H1 (cell line): ENCODE data around the gene VARS2. TPM values are rescaled to one million over a fixed set of nuclear protein-coding genes. Genes with fewer than 3 reads are reported as not detected.
A peak's percentile ranks its signal among the peaks of the same experiment; 100 is the strongest.

Experiments used
- CTCF ChIA-PET: fragments of 300-600 bp; sonication (Branson Sonifier 250); formaldehyde crosslinking; loops from one replicate; lab custom pipeline; 2021; ENCODE audit not compliant: partially characterized antibody; lab: Charles Lee
- POLR2A ChIA-PET: fragments of 300-600 bp; sonication (Branson Sonifier 250); formaldehyde crosslinking; loops from one replicate; lab custom pipeline; 2021; ENCODE audit warnings: inconsistent platforms; ENCODE audit not compliant: partially characterized antibody; lab: Charles Lee
- DNase-seq, 2 experiments: peaks; one replicate each; pipeline versions ENCODE4 v3.0.0 to v3.0.0-alpha.2; 2010 to 2022; ENCODE audit warnings: low spot score in 2 of 2, low read depth in 1 of 2, mixed read lengths in 1 of 2
- FAIRE-seq: peaks from 2 replicates; lab custom pipeline; 2011; peaks lifted over from hg19 to GRCh38; lab: Jason Lieb, UNC
- H2AFZ ChIP-seq: 2 replicates; pipeline ENCODE4 v1.8.1; 2012; ENCODE audit warnings: low read length, inconsistent platforms
- H2AK5ac ChIP-seq: 2 replicates; pipeline ENCODE4 v1.6.1; 2013; ENCODE audit warnings: low read depth, low read length
- H2BK120ac ChIP-seq: replicated peaks from 2 replicates; pipeline ENCODE3; 2013; ENCODE audit warnings: low read depth, low read length, inconsistent platforms
- H2BK12ac ChIP-seq: 2 replicates; pipeline ENCODE4 v1.6.1; 2013; ENCODE audit warnings: low read depth, low read length
- H2BK15ac ChIP-seq: 2 replicates; pipeline ENCODE4 v1.6.1; 2013; ENCODE audit warnings: low read length
- H2BK20ac ChIP-seq: 2 replicates; pipeline ENCODE4 v1.6.1; 2013; ENCODE audit warnings: low read length
- H2BK5ac ChIP-seq: 2 replicates; pipeline ENCODE4 v1.6.1; 2013; ENCODE audit warnings: low read depth, low read length
- H3K14ac ChIP-seq: 2 replicates; pipeline ENCODE4 v1.6.1; 2013; ENCODE audit warnings: inconsistent platforms; ENCODE audit not compliant: insufficient read length
- H3K18ac ChIP-seq: 2 replicates; pipeline ENCODE4 v1.6.1; 2013; ENCODE audit warnings: low read length; ENCODE audit errors: extremely low read depth
- H3K23ac ChIP-seq: 2 replicates; pipeline ENCODE4 v1.6.1; 2013; ENCODE audit warnings: inconsistent platforms; ENCODE audit not compliant: insufficient read length
- H3K23me2 ChIP-seq: 2 replicates; pipeline ENCODE4 v1.6.1; 2013; ENCODE audit warnings: low read depth, low read length
- H3K27ac ChIP-seq: 2 replicates; pipeline ENCODE4 v1.6.1; 2011; ENCODE audit warnings: low read depth, low read length, inconsistent platforms
- H3K27me3 ChIP-seq, 4 experiments: replicated peaks in 1 of 4; 1 replicate in 1 of 4; 2 replicates in 3 of 4; pipeline versions ENCODE4 v1.6.1 to v1.8.1; 2011 to 2013; ENCODE audit warnings: low read length in 3 of 4, mild to moderate bottlenecking in 3 of 4, inconsistent platforms in 2 of 4, mixed read lengths in 2 of 4, moderate library complexity in 1 of 4; ENCODE audit not compliant: control insufficient read depth in 3 of 4, insufficient read depth in 3 of 4; ENCODE audit errors: extremely low read depth in 1 of 4
- H3K36me3 ChIP-seq, 4 experiments: 2 replicates each; pipeline versions ENCODE4 v1.6.1 to v1.8.1; 2011 to 2013; ENCODE audit warnings: mild to moderate bottlenecking in 4 of 4, low read length in 3 of 4, moderate library complexity in 2 of 4, control low read depth in 1 of 4, inconsistent platforms in 1 of 4; ENCODE audit not compliant: insufficient read depth in 4 of 4, control insufficient read depth in 2 of 4
- H3K4ac ChIP-seq: replicated peaks from 2 replicates; pipeline ENCODE3; 2013; ENCODE audit warnings: low read length, low read depth, mixed read lengths, inconsistent platforms; ENCODE audit not compliant: insufficient read length
- H3K4me1 ChIP-seq, 4 experiments: replicated peaks in 1 of 4; 1 replicate in 1 of 4; 2 replicates in 3 of 4; pipeline versions ENCODE4 v1.6.1 to v1.8.1; 2011 to 2013; ENCODE audit warnings: low read length in 3 of 4, inconsistent platforms in 2 of 4, mixed read lengths in 1 of 4; ENCODE audit not compliant: insufficient read depth in 4 of 4, control insufficient read depth in 3 of 4
- H3K4me2 ChIP-seq, 2 experiments: 2 replicates each; pipeline versions ENCODE4 v1.6.1 to v1.8.1; 2011 to 2013; ENCODE audit warnings: low read depth in 2 of 2, low read length in 2 of 2, control low read depth in 1 of 2, inconsistent platforms in 1 of 2, mild to moderate bottlenecking in 1 of 2; ENCODE audit not compliant: insufficient read depth in 1 of 2
- H3K4me3 ChIP-seq, 4 experiments: fragments of 200-600, 300-600 bp in 1 of 4; sonication (generic), shearing (Covaris generic), sonication (Bioruptor Twin) in 1 of 4; 2 replicates each; pipeline versions ENCODE4 v1.5.1 to v1.8.1; 2011 to 2016; ENCODE audit warnings: low read length in 4 of 4, low read depth in 3 of 4, control low read depth in 2 of 4, inconsistent platforms in 2 of 4, mild to moderate bottlenecking in 2 of 4, mixed read lengths in 1 of 4, moderate library complexity in 1 of 4; ENCODE audit not compliant: insufficient read depth in 2 of 4; ENCODE audit errors: extremely low read depth in 1 of 4
- H3K56ac ChIP-seq: replicated peaks from 2 replicates; pipeline ENCODE3; 2013; ENCODE audit warnings: low read depth, mild to moderate bottlenecking, mixed read lengths, low read length, inconsistent platforms; ENCODE audit not compliant: insufficient read length
- H3K79me1 ChIP-seq: 2 replicates; pipeline ENCODE4 v1.6.1; 2013; ENCODE audit warnings: low read depth, low read length, control low read depth
- H3K79me2 ChIP-seq, 2 experiments: 2 replicates each; pipeline versions ENCODE4 v1.6.1 to v1.8.1; 2012 to 2013; ENCODE audit warnings: low read length in 2 of 2, mild to moderate bottlenecking in 2 of 2, inconsistent platforms in 1 of 2; ENCODE audit not compliant: insufficient read depth in 2 of 2, control insufficient read depth in 1 of 2
- H3K9ac ChIP-seq, 4 experiments: replicated peaks in 1 of 4; 1 replicate in 1 of 4; 2 replicates in 3 of 4; pipeline versions ENCODE4 v1.6.1 to v1.8.1; 2011 to 2013; ENCODE audit warnings: low read depth in 3 of 4, low read length in 3 of 4, control low read depth in 2 of 4, mild to moderate bottlenecking in 2 of 4, moderate library complexity in 2 of 4, inconsistent platforms in 1 of 4; ENCODE audit errors: extremely low read depth in 1 of 4
- H3K9me3 ChIP-seq, 2 experiments: 2 replicates each; pipeline versions ENCODE4 v1.6.1 to v1.8.1; 2012 to 2013; ENCODE audit warnings: mild to moderate bottlenecking in 2 of 2, moderate library complexity in 2 of 2, control low read depth in 1 of 2, inconsistent platforms in 1 of 2, low read depth in 1 of 2, low read length in 1 of 2, mixed read lengths in 1 of 2; ENCODE audit not compliant: insufficient read depth in 2 of 2
- H4K20me1 ChIP-seq, 2 experiments: replicated peaks in 1 of 2; 2 replicates each; pipeline versions ENCODE3 to v1.8.1; 2011 to 2013; ENCODE audit warnings: inconsistent platforms in 2 of 2, low read length in 2 of 2, mild to moderate bottlenecking in 1 of 2; ENCODE audit not compliant: insufficient read depth in 2 of 2, control insufficient read depth in 1 of 2
- H4K5ac ChIP-seq: 2 replicates; pipeline ENCODE4 v1.6.1; 2013; ENCODE audit warnings: low read length, low read depth, mixed read lengths, inconsistent platforms; ENCODE audit not compliant: insufficient read length
- H4K8ac ChIP-seq: 2 replicates; pipeline ENCODE4 v1.8.0; 2013; ENCODE audit warnings: mild to moderate bottlenecking, moderate library complexity, low read length, inconsistent platforms; ENCODE audit not compliant: insufficient read depth; ENCODE audit errors: extremely low read depth
- H4K91ac ChIP-seq: replicated peaks from 2 replicates; pipeline ENCODE3; 2013; ENCODE audit warnings: low read length, mixed read lengths, inconsistent platforms; ENCODE audit not compliant: insufficient read length
- E2F6 ChIP-seq: IDR thresholded peaks from 2 replicates; pipeline ENCODE4 v1.6.1; 2012; ENCODE audit warnings: inconsistent platforms
- GABPA ChIP-seq: IDR thresholded peaks from 2 replicates; pipeline ENCODE4 v1.6.1; 2011; ENCODE audit warnings: mild to moderate bottlenecking, low read length, moderate library complexity, borderline replicate concordance; ENCODE audit not compliant: insufficient read depth
- JUN ChIP-seq: IDR thresholded peaks from 2 replicates; pipeline ENCODE4 v1.6.1; 2011; ENCODE audit warnings: low read depth, mild to moderate bottlenecking, improper control_type of control experiment, low read length
- MAFK ChIP-seq: IDR thresholded peaks from 2 replicates; pipeline ENCODE4 v1.6.1; 2012; ENCODE audit warnings: low read depth, mild to moderate bottlenecking, improper control_type of control experiment, low read length
- RXRA ChIP-seq: IDR thresholded peaks from 2 replicates; pipeline ENCODE4 v1.6.1; 2011; ENCODE audit warnings: low read depth, mild to moderate bottlenecking, low read length, moderate library complexity; ENCODE audit not compliant: insufficient read depth
- SUZ12 ChIP-seq: fragments of 200-600 bp; sonication (generic); IDR thresholded peaks from 2 replicates; pipeline ENCODE4 v1.6.1; 2012; ENCODE audit warnings: mild to moderate bottlenecking, inconsistent platforms, low read length, moderate library complexity, mixed read lengths
- WGBS, 2 experiments: shearing (Covaris generic) in 1 of 2; methylation state at CpG; one replicate each; pipeline versions ENCODE4 v1.1.6 to v1.1.7; 2013 to 2015; ENCODE audit warnings: low lambda C conversion rate in 2 of 2, mixed read lengths in 2 of 2, inconsistent platforms in 1 of 2, low coverage in 1 of 2, missing lambda C conversion rate in 1 of 2; ENCODE audit not compliant: insufficient replicate concordance in 2 of 2, insufficient coverage in 1 of 2, insufficient read length in 1 of 2; ENCODE audit errors: extremely low coverage in 1 of 2, missing lambda C conversion rate in 1 of 2; 5-methylcytosine and 5-hydroxymethylcytosine counted together
- polyA plus RNA-seq, 7 experiments: library from polyadenylated mRNA; depleted of rRNA in 3 of 7; stranded (reverse) in 5 of 7; unstranded in 2 of 7; fragments of >200 nt in 5 of 7; fragments of 200-250 nt in 2 of 7; gene quantifications; 1 replicate in 5 of 7; 2 replicates in 1 of 7; 4 replicates in 1 of 7; pipeline versions ENCODE4 v1.2.1 to v1.2.3, GENCODE V29; 2011 to 2013; ENCODE audit warnings: missing spikeins in 2 of 7, mixed read lengths in 2 of 7
- total RNA-seq: library from RNA; stranded (reverse); fragmentation: NEBNext Ultra II Directional; extraction: Animal tissue kit (Norgen Biotek cat#: 25700); gene quantifications from 2 replicates; pipeline ENCODE4 v1.2.1, GENCODE V29; 2021

The VARS2 gene
- total and polyA plus RNA-seq, 2 of the 8 experiments (the other 6 are each of a cell fraction or from before 2014, with no cell fraction given): 26.8 to 47.7 TPM

GRCh38 chr6:30913721-30914075, 340 bp upstream of the VARS2 start:
- Histone ChIP-seq H4K91ac (no peak overlapping the region), H3K4me2 (peak overlapping the region; percentile 68 to 97), H4K20me1 (peaks cover 0 to 2% of the 10 kb centered on the region in 2 experiments), H3K79me1 (0 out of 2 replicates have a peak, but pooled peaks cover 2% of the 10 kb centered on the region), H2BK120ac (no peak overlapping the region), H2BK20ac (no peak overlapping the region), H3K23me2 (peaks cover 3% of the 10 kb centered on the region), H3K4me3 (peak overlapping the region; percentile 41 to 74 (median 66)), H4K8ac (peak overlapping the region; percentile 66; the same call in 1 of the 2 replicates), H3K18ac (peak overlapping the region; percentile 83), H3K9me3 (no peaks in the 10 kb centered on the region), H3K79me2 (peaks cover 0 to 7% of the 10 kb centered on the region in 2 experiments; a peak in 2 of 4 replicates), H2AK5ac (no peak overlapping the region), H3K27ac (no peak overlapping the region), H3K4ac (no peak overlapping the region), H3K23ac (no peak overlapping the region), H4K5ac (no peak overlapping the region), H3K9ac (peak overlapping the region in 1 of 4 experiments; percentile 16; a peak in 2 of 7 replicates), H3K56ac (no peak overlapping the region), H3K27me3 (no peaks in the 10 kb centered on the region), H2BK5ac (peak overlapping the region; percentile 63; the same call in 1 of the 2 replicates), H2AFZ (no peak overlapping the region), H2BK12ac (no peak overlapping the region), H3K4me1 (peaks cover 0 to 17% (median 7%) of the 10 kb centered on the region in 4 experiments; a peak in 5 of 7 replicates), H2BK15ac (no peak overlapping the region), H3K36me3 (peaks cover 6 to 16% (median 9%) of the 10 kb centered on the region in 4 experiments; a peak in 7 of 8 replicates), H3K14ac (no peak overlapping the region)
- POLR2A ChIA-PET: interaction anchor here (0.8 to 4.0 kb wide), 21 partner anchors 8 to 628 kb away, joined by 3 to 17 read pairs (median 4); partner anchors contain the start of genes DDR1, DDX39B and FLOT1
- CTCF ChIA-PET: interaction anchor here (0.6 to 16.0 kb wide), 30 partner anchors 11 to 233 kb away, joined by 3 to 285 read pairs (median 5); partner anchors contain the start of genes DDR1 and MUCL3
- DNase-seq (no peak), FAIRE-seq (no peak)
- TF ChIP-seq MAFK: no peak
- TF ChIP-seq SUZ12: no peak
- TF ChIP-seq JUN: no peak
- TF ChIP-seq E2F6: peak; percentile 35; the same call in 1 of the 2 replicates
- TF ChIP-seq GABPA: no peak
- no peak for TF ChIP-seq RXRA
- 18% methylated on average over 14 of the region's 31 CpGs; no CpG with 5 or more reads in 1 of the 2 experiments for WGBS, 2 experiments
